IMR-90 (cell line): ENCODE data around the gene PDE4B. TPM values are rescaled to one million over a fixed set of nuclear protein-coding genes. Genes with fewer than 3 reads are reported as not detected.
"Not testable (repeated sequence)": the region's sequence is repeated elsewhere in the genome, so short reads cannot be mapped to it uniquely, and the experiment has no call there.

ENCODE experiments used
- ATAC-seq: fragments of 200-7000 bp; cut with Tn5 transposase; 2 replicates; pipeline ENCODE4 v1.9.1; 2020; ENCODE audit warnings: low read depth, mild to moderate bottlenecking, moderate library complexity
- BruUV-seq: library from RNA; stranded (reverse); fragments of 400-500 nt; replicated peaks from 2 replicates; lab custom pipeline; 2021; lab: Mats Ljungman, UMichigan
- CTCF ChIA-PET: fragments of 300-600 bp; formaldehyde crosslinking; extraction: SDS; loops from one replicate; lab custom pipeline; 2021; ENCODE audit warnings: antibody characterized with exemption; lab: Yijun Ruan, JAX
- POLR2A ChIA-PET: fragments of 300-600 bp; sonication (Branson Sonifier 250); formaldehyde crosslinking; loops from one replicate; lab custom pipeline; 2022; ENCODE audit warnings: antibody characterized with exemption; ENCODE audit not compliant: unreplicated experiment; lab: Charles Lee
- DNase-seq: peaks from one replicate; pipeline ENCODE4 v3.0.0; 2013
- H2AFZ ChIP-seq: replicated peaks from 2 replicates; pipeline ENCODE3; 2013; ENCODE audit warnings: low read length, mild to moderate bottlenecking; ENCODE audit not compliant: poor library complexity
- H2AK5ac ChIP-seq: 2 replicates; pipeline ENCODE4 v1.6.1; 2013; ENCODE audit warnings: low read depth, low read length, inconsistent platforms
- H2AK9ac ChIP-seq: replicated peaks from 2 replicates; pipeline ENCODE3; 2013; ENCODE audit warnings: mild to moderate bottlenecking, low read depth, low read length, moderate library complexity; ENCODE audit not compliant: poor library complexity
- H2BK120ac ChIP-seq: 2 replicates; pipeline ENCODE4 v1.6.1; 2013; ENCODE audit warnings: low read depth, low read length, inconsistent platforms
- H2BK15ac ChIP-seq: 3 replicates; pipeline ENCODE4 v1.6.1; 2013; ENCODE audit warnings: low read depth, low read length, inconsistent platforms
- H2BK20ac ChIP-seq: 2 replicates; pipeline ENCODE4 v1.6.1; 2013; ENCODE audit warnings: low read depth, mild to moderate bottlenecking, inconsistent platforms, low read length, moderate library complexity
- H2BK5ac ChIP-seq: 2 replicates; pipeline ENCODE4 v1.6.1; 2013; ENCODE audit warnings: mild to moderate bottlenecking, low read depth, low read length, inconsistent platforms; ENCODE audit not compliant: poor library complexity, severe bottlenecking
- H3K14ac ChIP-seq: replicated peaks from 2 replicates; pipeline ENCODE4 v1.6.1; 2013; ENCODE audit warnings: low read depth, low read length, inconsistent platforms
- H3K18ac ChIP-seq: 2 replicates; pipeline ENCODE4 v1.6.1; 2013; ENCODE audit warnings: low read depth, low read length, control low read depth
- H3K23ac ChIP-seq: 2 replicates; pipeline ENCODE4 v1.6.1; 2013; ENCODE audit warnings: low read depth, low read length, inconsistent platforms
- H3K27ac ChIP-seq: 2 replicates; pipeline ENCODE4 v1.5.1; 2013; ENCODE audit warnings: mild to moderate bottlenecking, control low read depth, low read length; ENCODE audit not compliant: insufficient read depth
- H3K27me3 ChIP-seq: 2 replicates; pipeline ENCODE4 v1.6.1; 2013; ENCODE audit warnings: low read length; ENCODE audit not compliant: control insufficient read depth, insufficient read depth
- H3K36me3 ChIP-seq: 2 replicates; pipeline ENCODE4 v1.6.1; 2013; ENCODE audit warnings: low read length, mixed read lengths; ENCODE audit not compliant: control insufficient read depth, insufficient read depth
- H3K4ac ChIP-seq: 2 replicates; pipeline ENCODE4 v1.6.1; 2013; ENCODE audit warnings: low read depth, low read length, inconsistent platforms
- H3K4me1 ChIP-seq: 2 replicates; pipeline ENCODE4 v1.6.1; 2013; ENCODE audit warnings: low read length, mixed read lengths; ENCODE audit not compliant: control insufficient read depth, insufficient read depth
- H3K4me2 ChIP-seq: 2 replicates; pipeline ENCODE4 v1.6.1; 2013; ENCODE audit warnings: low read depth, mild to moderate bottlenecking, control low read depth, low read length, moderate library complexity
- H3K4me3 ChIP-seq: 2 replicates; pipeline ENCODE4 v1.5.1; 2013; ENCODE audit warnings: low read depth, mild to moderate bottlenecking, control low read depth, low read length, moderate library complexity; ENCODE audit not compliant: insufficient read depth
- H3K56ac ChIP-seq: 2 replicates; pipeline ENCODE4 v1.6.1; 2013; ENCODE audit warnings: low read length, inconsistent platforms; ENCODE audit not compliant: insufficient read depth; ENCODE audit errors: extremely low read depth
- H3K79me1 ChIP-seq, 2 experiments: 2 replicates each; pipeline ENCODE4 v1.6.1; 2013; ENCODE audit warnings: low read length in 2 of 2, inconsistent platforms in 1 of 2, low read depth in 1 of 2
- H3K9ac ChIP-seq: 2 replicates; pipeline ENCODE4 v1.6.1; 2013; ENCODE audit warnings: low read depth, low read length, control low read depth
- H3K9me1 ChIP-seq: 2 replicates; pipeline ENCODE4 v1.6.1; 2013; ENCODE audit warnings: low read length, inconsistent platforms; ENCODE audit not compliant: insufficient read depth
- H3K9me3 ChIP-seq: 2 replicates; pipeline ENCODE4 v1.6.1; 2013; ENCODE audit warnings: low read length; ENCODE audit not compliant: control insufficient read depth, insufficient read depth
- H4K20me1 ChIP-seq: 2 replicates; pipeline ENCODE4 v1.6.1; 2013; ENCODE audit warnings: low read length, inconsistent platforms; ENCODE audit not compliant: insufficient read depth
- H4K5ac ChIP-seq: 2 replicates; pipeline ENCODE4 v1.6.1; 2013; ENCODE audit warnings: mild to moderate bottlenecking, low read depth, low read length, control low read depth
- H4K8ac ChIP-seq, 2 experiments: 2 replicates each; pipeline ENCODE4 v1.6.1; 2013; ENCODE audit warnings: low read depth in 2 of 2, low read length in 2 of 2, control low read depth in 1 of 2, inconsistent platforms in 1 of 2
- H4K91ac ChIP-seq: 2 replicates; pipeline ENCODE4 v1.6.1; 2013; ENCODE audit warnings: low read depth, low read length, inconsistent platforms; ENCODE audit not compliant: insufficient read depth
- WGBS, 2 experiments: methylation state at CpG; one replicate each; pipeline versions ENCODE4 v1.1.5 to v1.1.7; 2013; ENCODE audit warnings: missing lambda C conversion rate in 2 of 2; ENCODE audit not compliant: insufficient read length in 1 of 2; ENCODE audit errors: extremely low coverage in 2 of 2; 5-methylcytosine and 5-hydroxymethylcytosine counted together
- dilution Hi-C: fragments of 300-500 bp; cut with HindIII; formaldehyde crosslinking; loops from one replicate; pipeline ENCODE4 v1.14.3; 2018; ENCODE audit warnings: low sequenced_read_pairs; ENCODE audit not compliant: unreplicated experiment
- in situ Hi-C: fragments of 300-500 bp; cut with MboI; formaldehyde crosslinking; loops from 3 replicates; pipeline ENCODE4 v1.14.3; 2019; ENCODE audit warnings: low sequenced_read_pairs, inconsistent platforms, mixed read lengths
- intact Hi-C: fragments of 100-400 bp; cut with micrococcal nuclease; formaldehyde crosslinking; loops from 2 replicates; pipeline ENCODE4 v1.10.0; 2022
- polyA plus RNA-seq, 3 experiments: library from polyadenylated mRNA; depleted of rRNA; stranded (reverse); fragments of >200 nt; gene quantifications; 2 replicates each; pipeline ENCODE4 v1.2.3, GENCODE V29; 2012; ENCODE audit warnings: low replicate concordance in 1 of 3
- total RNA-seq: library from RNA; depleted of rRNA; stranded (reverse); fragments of >200 nt; gene quantifications from 2 replicates; pipeline ENCODE4 v1.2.3, GENCODE V29; 2012

PDE4B gene
- total and polyA plus RNA-seq, 2 of the 4 experiments (the other 2 are of a cell fraction): 5.8 to 21.3 TPM

DNA sequence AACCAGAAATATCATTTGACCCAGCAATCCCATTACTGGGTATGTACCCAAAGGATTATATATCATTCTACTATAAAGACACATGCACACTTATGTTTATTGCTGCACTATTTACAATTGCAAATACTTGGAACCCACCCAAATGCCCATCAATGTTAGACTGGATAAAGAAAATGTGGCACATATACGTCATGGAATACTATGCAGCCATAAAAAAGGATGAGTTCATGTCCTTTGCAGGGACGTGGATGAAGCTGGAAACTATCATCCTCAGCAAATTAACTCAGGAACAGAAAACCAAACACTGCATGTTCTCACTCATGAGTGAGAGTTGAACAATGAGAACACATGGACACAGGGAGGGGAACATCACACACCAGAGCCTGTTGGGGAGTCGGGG lies 85.6 kb downstream of the PDE4B start:
- ATAC-seq, H3K23ac ChIP-seq, BruUV-seq: not testable (repeated sequence)

More for the DNA sequence above, 85.6 kb downstream of the PDE4B start:
- H4K20me1 ChIP-seq, H3K4ac ChIP-seq, dilution Hi-C loops, H3K9ac ChIP-seq, H2BK120ac ChIP-seq, H3K4me3 ChIP-seq, H3K14ac ChIP-seq, H3K18ac ChIP-seq, H2AK5ac ChIP-seq, H2AFZ ChIP-seq, H3K36me3 ChIP-seq, in situ Hi-C loops, H4K91ac ChIP-seq, H4K5ac ChIP-seq, H2AK9ac ChIP-seq, H3K27ac ChIP-seq, POLR2A ChIA-PET, H3K4me2 ChIP-seq, H2BK15ac ChIP-seq, CTCF ChIA-PET, H3K9me3 ChIP-seq, H2BK20ac ChIP-seq, H3K4me1 ChIP-seq, H3K79me1 ChIP-seq, H3K9me1 ChIP-seq, H3K56ac ChIP-seq, H2BK5ac ChIP-seq, H4K8ac ChIP-seq, intact Hi-C loops, H3K27me3 ChIP-seq, DNase-seq: not testable (repeated sequence)
- 67% methylated on average over 1 of the region's 3 CpGs; no CpG with 5 or more reads in 1 of the 2 experiments for WGBS, 2 experiments
